ENCODE data around the gene SLITRK3. TPM values are rescaled to one million over a fixed set of nuclear protein-coding genes. Genes with fewer than 3 reads are reported as not detected.

The SLITRK3 gene
- total RNA-seq: not detected

GRCh38 chr3:165195640-165196576, at the start of gene SLITRK3:
Gene SLITRK3, minus strand, starts transcription at chr3:165196384. Its CDS starts 5,554 bp downstream, at chr3:165190830.
- Mint-ChIP-seq H3K36me3 (ENCODE audit: low read depth) (no peaks in the 10 kb centered on the region), H3K27me3 (peaks cover 47% of the 10 kb centered on the region), H3K4me3 (no peak within 1 kb of the TSS), H3K27ac (no peak within 1 kb of the TSS), H3K9me3 (no peaks in the 10 kb centered on the region), H3K4me1 (peaks cover 2% of the 10 kb centered on the region)
- POLR2A ChIA-PET: no interaction called here
- CTCF ChIA-PET: interaction anchor here (1.1 to 1.8 kb wide), 2 partner anchors 10 to 11 kb away, joined by 3 to 4 read pairs; no protein-coding TSS in a partner anchor
- no peak for DNase-seq

GRCh38 chr3:165243597-165243996, 47.4 kb upstream of the SLITRK3 start:
- ChIA-PET CTCF (no interaction called here), POLR2A (no interaction called here)
- Mint-ChIP-seq H3K27ac (no peak overlapping the region), H3K36me3 (ENCODE audit: low read depth) (no peaks in the 10 kb centered on the region), H3K4me1 (no peaks in the 10 kb centered on the region), H3K9me3 (peaks cover 3% of the 10 kb centered on the region), H3K4me3 (no peak overlapping the region), H3K27me3 (no peaks in the 10 kb centered on the region)
- no peak for DNase-seq

- H3K4me1 Mint-ChIP-seq: no peaks in the 10 kb centered on the region
- ChIA-PET POLR2A (no interaction called here), CTCF (interaction anchor here (1.2 kb wide), 1 partner anchor 27 kb away, joined by 4 read pairs; no protein-coding TSS in a partner anchor)
- H3K36me3 Mint-ChIP-seq (ENCODE audit: low read depth): no peaks in the 10 kb centered on the region
- no peaks in the 10 kb centered on the region for H3K27me3 Mint-ChIP-seq
- no peaks in the 10 kb centered on the region for H3K9me3 Mint-ChIP-seq
- H3K27ac Mint-ChIP-seq: no peak overlapping the region
- no peak overlapping the region for H3K4me3 Mint-ChIP-seq
- DNase-seq: no peak
Measured at GRCh38 chr3:165233501-165234195, 37.5 kb upstream of the SLITRK3 start.

GRCh38 chr3:165225604-165226003, 29.4 kb upstream of the SLITRK3 start:
- DNase-seq: no peak
- Mint-ChIP-seq H3K36me3 (ENCODE audit: low read depth) (no peaks in the 10 kb centered on the region), H3K4me3 (no peak overlapping the region), H3K4me1 (no peaks in the 10 kb centered on the region), H3K27me3 (no peaks in the 10 kb centered on the region), H3K9me3 (no peaks in the 10 kb centered on the region), H3K27ac (no peak overlapping the region)
- ChIA-PET POLR2A (no interaction called here), CTCF (no interaction called here)

GRCh38 chr3:165217739-165218138, 21.6 kb upstream of the SLITRK3 start:
- Mint-ChIP-seq H3K27me3 (no peaks in the 10 kb centered on the region), H3K4me1 (no peaks in the 10 kb centered on the region), H3K4me3 (no peak overlapping the region), H3K36me3 (ENCODE audit: low read depth) (no peaks in the 10 kb centered on the region), H3K27ac (no peak overlapping the region), H3K9me3 (no peaks in the 10 kb centered on the region)
- ChIA-PET CTCF (no interaction called here), POLR2A (no interaction called here)
- DNase-seq: no peak

GRCh38 chr3:165212580-165212979, 16.4 kb upstream of the SLITRK3 start:
- no peaks in the 10 kb centered on the region for H3K4me1 Mint-ChIP-seq
- ChIA-PET CTCF (no interaction called here), POLR2A (no interaction called here)
- no peaks in the 10 kb centered on the region for H3K36me3 Mint-ChIP-seq (ENCODE audit: low read depth)
- H3K27me3 Mint-ChIP-seq: no peaks in the 10 kb centered on the region
- no peak overlapping the region for H3K27ac Mint-ChIP-seq
- no peak overlapping the region for H3K4me3 Mint-ChIP-seq
- no peaks in the 10 kb centered on the region for H3K9me3 Mint-ChIP-seq
- no peak for DNase-seq

GRCh38 chr3:165211721-165212120, 15.5 kb upstream of the SLITRK3 start:
- no peak overlapping the region for H3K4me3 Mint-ChIP-seq
- ChIA-PET CTCF (no interaction called here), POLR2A (no interaction called here)
- H3K36me3 Mint-ChIP-seq (ENCODE audit: low read depth): no peaks in the 10 kb centered on the region
- no peaks in the 10 kb centered on the region for H3K9me3 Mint-ChIP-seq
- DNase-seq: no peak
- peaks cover 2% of the 10 kb centered on the region for H3K27me3 Mint-ChIP-seq
- no peak overlapping the region for H3K27ac Mint-ChIP-seq
- peaks cover 2% of the 10 kb centered on the region for H3K4me1 Mint-ChIP-seq

- CTCF ChIA-PET: no interaction called here
- no peak for DNase-seq
- Mint-ChIP-seq H3K36me3 (ENCODE audit: low read depth) (no peaks in the 10 kb centered on the region), H3K9me3 (no peaks in the 10 kb centered on the region), H3K4me1 (peaks cover 2% of the 10 kb centered on the region), H3K27me3 (peaks cover 2% of the 10 kb centered on the region), H3K27ac (no peak overlapping the region), H3K4me3 (no peak overlapping the region)
- POLR2A ChIA-PET: no interaction called here
Measured at GRCh38 chr3:165210727-165211126, 14.5 kb upstream of the SLITRK3 start.

GRCh38 chr3:165210132-165210531, 13.9 kb upstream of the SLITRK3 start:
- Mint-ChIP-seq H3K4me1 (peaks cover 2% of the 10 kb centered on the region), H3K4me3 (no peak overlapping the region), H3K27me3 (peaks cover 2% of the 10 kb centered on the region), H3K9me3 (no peaks in the 10 kb centered on the region), H3K27ac (no peak overlapping the region), H3K36me3 (ENCODE audit: low read depth) (no peaks in the 10 kb centered on the region)
- POLR2A ChIA-PET: no interaction called here
- CTCF ChIA-PET: no interaction called here
- no peak for DNase-seq

GRCh38 chr3:165206454-165207266, 10.5 kb upstream of the SLITRK3 start:
- CTCF ChIA-PET: interaction anchor here (0.6 to 2.7 kb wide), 8 partner anchors 9 to 1084 kb away, joined by 3 to 16 read pairs (median 4); no protein-coding TSS in a partner anchor
- H3K4me1 Mint-ChIP-seq: peaks cover 2% of the 10 kb centered on the region
- no peak overlapping the region for H3K27ac Mint-ChIP-seq
- peak; percentile 44 for DNase-seq
- peaks cover 2% of the 10 kb centered on the region for H3K27me3 Mint-ChIP-seq
- no peak overlapping the region for H3K4me3 Mint-ChIP-seq
- H3K9me3 Mint-ChIP-seq: no peaks in the 10 kb centered on the region
- no peaks in the 10 kb centered on the region for H3K36me3 Mint-ChIP-seq (ENCODE audit: low read depth)
- POLR2A ChIA-PET: no interaction called here

GRCh38 chr3:165204445-165204844, 8.3 kb upstream of the SLITRK3 start:
- H3K4me3 Mint-ChIP-seq: no peak overlapping the region
- H3K36me3 Mint-ChIP-seq (ENCODE audit: low read depth): no peaks in the 10 kb centered on the region
- no peak for DNase-seq
- ChIA-PET POLR2A (no interaction called here), CTCF (no interaction called here)
- H3K4me1 Mint-ChIP-seq: peaks cover 2% of the 10 kb centered on the region
- no peak overlapping the region for H3K27ac Mint-ChIP-seq
- peaks cover 2% of the 10 kb centered on the region for H3K27me3 Mint-ChIP-seq
- no peaks in the 10 kb centered on the region for H3K9me3 Mint-ChIP-seq

- Mint-ChIP-seq H3K27me3 (peaks cover 2% of the 10 kb centered on the region), H3K9me3 (no peaks in the 10 kb centered on the region), H3K36me3 (ENCODE audit: low read depth) (no peaks in the 10 kb centered on the region), H3K4me1 (peaks cover 2% of the 10 kb centered on the region), H3K4me3 (no peak overlapping the region), H3K27ac (no peak overlapping the region)
- ChIA-PET CTCF (no interaction called here), POLR2A (no interaction called here)
- no peak for DNase-seq
Measured at GRCh38 chr3:165202995-165203394, 6.8 kb upstream of the SLITRK3 start.

- Mint-ChIP-seq H3K27me3 (peaks cover 9% of the 10 kb centered on the region), H3K36me3 (ENCODE audit: low read depth) (no peaks in the 10 kb centered on the region), H3K9me3 (no peaks in the 10 kb centered on the region), H3K4me3 (no peak overlapping the region), H3K27ac (no peak overlapping the region), H3K4me1 (peaks cover 2% of the 10 kb centered on the region)
- ChIA-PET CTCF (no interaction called here), POLR2A (no interaction called here)
- no peak for DNase-seq
Measured at GRCh38 chr3:165201964-165202363, 5.8 kb upstream of the SLITRK3 start.

All from activated CD4-positive, alpha-beta memory T cell treated with anti-CD3 and anti-CD28 coated beads, Interleukin-2, amount 10 ng/mL, durations not matched to agents 7 days and 5 days (primary cell).